ENCODE results near the gene TRIM43B.
"Not testable (repeated sequence)": the region's sequence is repeated elsewhere in the genome, so short reads cannot be mapped to it uniquely, and the experiment has no call there.

- TF ChIP-seq POLR2A (IDR thresholded peaks at IDR 0.05; ENCODE audit: extremely low read depth, insufficient read length); CTCF (IDR thresholded peaks at IDR 0.05; ENCODE audit: low read depth, low read length): not testable (repeated sequence)
Observed at GRCh38 chr2:95435872-95436209, 48.7 kb downstream of the TRIM43B start.

All from NB4 (cell line).